Activated effector memory CD4-positive, alpha-beta T cell treated with anti-CD3 and anti-CD28 coated beads, Interleukin-2, amount 50 U/mL, for 16 hours (primary cell): ENCODE measurements around the gene CD4.
"Not testable (repeated sequence)": the region's sequence is repeated elsewhere in the genome, so short reads cannot be mapped to it uniquely, and the experiment has no call there.

Experiments used
- DNase-seq: peaks from one replicate; pipeline ENCODE4 v3.0.0-alpha.2; 2020

CD4 gene

GRCh38 chr12:6788972-6789924 lies at the start of gene CD4:
Gene CD4 (plus strand): TSS chr12:6789528. CDS start chr12:6800139, 10,611 bp downstream.
- peak; percentile 90 for DNase-seq

GRCh38 chr12:6742080-6742479 lies 47.2 kb upstream of the CD4 start:
- not testable (repeated sequence) for DNase-seq

GRCh38 chr12:6742834-6743233 lies 46.5 kb upstream of the CD4 start:
- no peak for DNase-seq

- not testable (repeated sequence) for DNase-seq
Observed at GRCh38 chr12:6743300-6743699, 46.0 kb upstream of the CD4 start.

- no peak for DNase-seq
Observed at GRCh38 chr12:6745741-6746525, 43.4 kb upstream of the CD4 start.

GRCh38 chr12:6747216-6747615 lies 42.1 kb upstream of the CD4 start:
- no peak for DNase-seq

- DNase-seq = no peak
Observed at GRCh38 chr12:6748761-6749160, 40.6 kb upstream of the CD4 start.

GRCh38 chr12:6750506-6750905 lies 38.8 kb upstream of the CD4 start:
- DNase-seq = no peak

- no peak for DNase-seq
Observed at GRCh38 chr12:6751767-6752166, 37.6 kb upstream of the CD4 start.

- DNase-seq = no peak
Observed at GRCh38 chr12:6752167-6752920, 37.0 kb upstream of the CD4 start.

- DNase-seq = peak; percentile 99
Observed at GRCh38 chr12:6752921-6753771, 36.2 kb upstream of the CD4 start, which contains the start of gene MLF2. Gene MLF2 (minus strand): TSS chr12:6753141. CDS start chr12:6752334, 807 bp downstream.

GRCh38 chr12:6753772-6754356 lies 35.5 kb upstream of the CD4 start:
- no peak for DNase-seq

GRCh38 chr12:6754411-6754810 lies 34.9 kb upstream of the CD4 start:
- no peak for DNase-seq

- DNase-seq = no peak
Observed at GRCh38 chr12:6757028-6757690, 32.2 kb upstream of the CD4 start.

- no peak for DNase-seq
Observed at GRCh38 chr12:6758506-6759095, 30.7 kb upstream of the CD4 start.

- DNase-seq = no peak
Observed at GRCh38 chr12:6759741-6760140, 29.6 kb upstream of the CD4 start.

GRCh38 chr12:6763380-6763779 lies 25.9 kb upstream of the CD4 start:
- DNase-seq = no peak

- peak; percentile 76 for DNase-seq
Observed at GRCh38 chr12:6764011-6764828, 25.1 kb upstream of the CD4 start.

GRCh38 chr12:6765048-6765633 lies 24.2 kb upstream of the CD4 start:
- no peak for DNase-seq
